D721Med (cell line): Measurements from ENCODE around the gene ANO3.

Experiments used
- DNase-seq: peaks from one replicate; pipeline ENCODE4 v3.0.0; 2011; ENCODE audit warnings: low spot score; ENCODE audit not compliant: insufficient read length
- FAIRE-seq: peaks from 2 replicates; lab custom pipeline; 2011; peaks lifted over from hg19 to GRCh38; lab: Jason Lieb, UNC
- CTCF ChIP-seq: IDR thresholded peaks from 2 replicates; pipeline ENCODE4 v1.5.1; 2012; ENCODE audit warnings: mild to moderate bottlenecking, control low read depth; ENCODE audit not compliant: insufficient read depth; ENCODE audit errors: missing control alignments

Gene ANO3

GRCh38 chr11:26676641-26677040 is 344.7 kb downstream of the ANO3 start:
- no peak for DNase-seq
- no peak for FAIRE-seq
- TF ChIP-seq CTCF, result no peak

- no peak for TF ChIP-seq CTCF
- no peak for DNase-seq
- no peak for FAIRE-seq
These were observed 345.6 kb downstream of the ANO3 start for GRCh38 chr11:26677566-26677965.

- DNase-seq (no peak), FAIRE-seq (no peak)
- TF ChIP-seq CTCF, result no peak
These were observed 355.4 kb downstream of the ANO3 start for GRCh38 chr11:26687351-26687750.

- no peak for TF ChIP-seq CTCF
- FAIRE-seq (no peak), DNase-seq (no peak)
These were observed 356.8 kb downstream of the ANO3 start for GRCh38 chr11:26688701-26689100.

GRCh38 chr11:26696330-26696729 is 364.4 kb downstream of the ANO3 start:
- DNase-seq (no peak), FAIRE-seq (no peak)
- no peak for TF ChIP-seq CTCF

- TF ChIP-seq CTCF, result no peak
- no peak for FAIRE-seq
These were observed 366.3 kb downstream of the ANO3 start for GRCh38 chr11:26698224-26698623.

GRCh38 chr11:26700574-26701235 is 368.8 kb downstream of the ANO3 start:
- DNase-seq (no peak), FAIRE-seq (no peak)
- no peak for TF ChIP-seq CTCF

More at GRCh38 chr11:26698224-26698623, 366.3 kb downstream of the ANO3 start:
- no peak for DNase-seq
